ENCODE measurements around the gene BAIAP2L1.

Gene BAIAP2L1

GRCh38 chr7:98257701-98258100, 143.2 kb downstream of the BAIAP2L1 start (continued):
- TF ChIP-seq ZNF148 (tag by site-specific recombination; IDR thresholded peaks at IDR 0.05; ENCODE audit: borderline replicate concordance) = no peak
- no peak for TF ChIP-seq ZNF701 (tag by site-specific recombination; IDR thresholded peaks at IDR 0.05)
- TF ChIP-seq ZNF10 (tag by site-specific recombination; IDR thresholded peaks at IDR 0.05) = no peak
- TF ChIP-seq ZNF76 (tag by site-specific recombination; IDR thresholded peaks at IDR 0.05; ENCODE audit: borderline replicate concordance, low read depth) = no peak
- TF ChIP-seq ZEB2 (tag by site-specific recombination; IDR thresholded peaks at IDR 0.05) = no peak
- TF ChIP-seq REPIN1 (tag by site-specific recombination; IDR thresholded peaks at IDR 0.05; ENCODE audit: low read depth) = no peak

- POLR2A ChIA-PET = interaction anchor here (0.6 kb wide), 1 partner anchor 45 kb away, joined by 4 read pairs; the partner anchor contains the start of gene BHLHA15
- Histone ChIP-seq H3K4me1 (ENCODE audit: control insufficient read depth, insufficient read depth, low read length) (no peaks in the 10 kb centered on the region), H3K4me3 (ENCODE audit: low read depth, low read length) (no peak overlapping the region), H3K27ac (ENCODE audit: extremely low read depth, low read depth, low read length) (no peak overlapping the region), H3K9me3 (ENCODE audit: control insufficient read depth, insufficient read depth, low read depth, low read length) (no peaks in the 10 kb centered on the region), H3K36me3 (ENCODE audit: control insufficient read depth in 2 of 2, insufficient read depth in 1 of 2, low read length in 2 of 2) (peaks cover 0 to 21% of the 10 kb centered on the region in 2 experiments)
- CTCF ChIA-PET = no interaction called here
- TF ChIP-seq ZNF561 (tag by site-specific recombination; IDR thresholded peaks at IDR 0.05; ENCODE audit: borderline replicate concordance) (no peak), INSM2 (tag by site-specific recombination; IDR thresholded peaks at IDR 0.05) (no peak), ZNF10 (tag by site-specific recombination; IDR thresholded peaks at IDR 0.05) (no peak), ZNF184 (tag by site-specific recombination; IDR thresholded peaks at IDR 0.05) (no peak), ZNF157 (tag by site-specific recombination; IDR thresholded peaks at IDR 0.05) (no peak), ZNF426 (tag by site-specific recombination; IDR thresholded peaks at IDR 0.05) (no peak), ZNF148 (tag by site-specific recombination; IDR thresholded peaks at IDR 0.05; ENCODE audit: borderline replicate concordance) (no peak), ZNF837 (tag by site-specific recombination; IDR thresholded peaks at IDR 0.05) (no peak), ZNF830 (tag by site-specific recombination; IDR thresholded peaks at IDR 0.05; ENCODE audit: low read depth) (no peak), ZNF530 (tag by site-specific recombination; IDR thresholded peaks at IDR 0.05; ENCODE audit: low read depth) (no peak), ZNF660 (tag by site-specific recombination; IDR thresholded peaks at IDR 0.05) (no peak), ZNF280C (tag by site-specific recombination; IDR thresholded peaks at IDR 0.05) (no peak), YY1 (tag by site-specific recombination; IDR thresholded peaks at IDR 0.05) (no peak), ZNF2 (tag by site-specific recombination; IDR thresholded peaks at IDR 0.05) (no peak), ZBTB10 (tag by site-specific recombination; IDR thresholded peaks at IDR 0.05) (no peak), ZNF555 (tag by site-specific recombination; conservative IDR thresholded peaks at IDR 0.05) (no peak), ZNF701 (tag by site-specific recombination; IDR thresholded peaks at IDR 0.05) (no peak), PRDM6 (tag by site-specific recombination; IDR thresholded peaks at IDR 0.05) (no peak), ZBTB7A (tag by site-specific recombination; IDR thresholded peaks at IDR 0.05; ENCODE audit: low read depth) (no peak)
These were observed 144.5 kb downstream of the BAIAP2L1 start for GRCh38 chr7:98256431-98256830.
